Measurements from ENCODE around the gene SLC5A2. TPM values are rescaled to one million over a fixed set of nuclear protein-coding genes. Genes with fewer than 3 reads are reported as not detected.
"Not testable (repeated sequence)": the region's sequence is repeated elsewhere in the genome, so short reads cannot be mapped to it uniquely, and the experiment has no call there.

The SLC5A2 gene
- total RNA-seq, 1 experiment from 2014 or later, result not detected

DNA sequence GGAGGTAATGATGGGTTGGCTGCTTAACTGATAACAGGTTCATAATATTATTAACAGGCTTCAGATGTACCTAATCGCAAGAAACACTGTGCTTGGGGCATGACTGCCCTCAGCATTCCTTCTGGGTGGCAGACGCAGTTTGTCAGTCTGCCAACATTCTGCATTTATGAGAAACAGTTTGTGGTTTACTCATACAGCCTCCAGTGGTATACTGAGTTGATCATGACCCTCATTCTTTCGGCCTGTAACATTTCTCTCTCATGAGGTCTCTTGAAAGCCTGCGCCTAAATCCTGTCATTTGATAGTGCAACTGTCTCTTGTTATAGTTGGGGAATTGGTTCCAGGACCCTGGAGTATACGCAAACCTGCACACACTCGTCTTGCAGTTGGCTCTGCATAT, 30.2 kb downstream of the SLC5A2 start:
- in situ Hi-C loops (cut with HindIII; ENCODE audit: low pct_unique_long_range_greater_than_20kb, low sequenced_read_pairs), result no loop called here
- DNase-seq (ENCODE audit: low read depth), result peak; percentile 31

DNA sequence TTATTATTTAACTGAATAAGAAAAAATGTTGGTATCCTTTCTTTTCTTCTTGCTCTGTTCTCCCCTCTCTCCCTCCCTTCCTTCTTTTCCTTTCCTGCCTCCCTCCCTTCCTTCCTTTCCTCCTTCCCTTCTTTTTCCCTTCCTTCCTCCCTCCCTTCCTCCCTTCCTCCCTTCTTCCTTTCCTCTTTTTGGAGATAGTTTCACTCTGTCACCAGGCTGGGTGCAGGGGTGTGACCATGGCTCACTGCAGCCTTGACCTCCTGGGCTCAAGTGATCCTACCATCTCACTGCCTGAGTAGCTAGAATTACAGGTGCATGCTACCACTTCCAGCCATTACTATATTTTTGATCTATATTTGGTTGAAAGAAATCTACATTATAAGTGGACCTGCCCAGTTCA, 31.0 kb downstream of the SLC5A2 start:
- in situ Hi-C loops (cut with HindIII; ENCODE audit: low pct_unique_long_range_greater_than_20kb, low sequenced_read_pairs), result no loop called here
- no peak for DNase-seq (ENCODE audit: low read depth)

DNA sequence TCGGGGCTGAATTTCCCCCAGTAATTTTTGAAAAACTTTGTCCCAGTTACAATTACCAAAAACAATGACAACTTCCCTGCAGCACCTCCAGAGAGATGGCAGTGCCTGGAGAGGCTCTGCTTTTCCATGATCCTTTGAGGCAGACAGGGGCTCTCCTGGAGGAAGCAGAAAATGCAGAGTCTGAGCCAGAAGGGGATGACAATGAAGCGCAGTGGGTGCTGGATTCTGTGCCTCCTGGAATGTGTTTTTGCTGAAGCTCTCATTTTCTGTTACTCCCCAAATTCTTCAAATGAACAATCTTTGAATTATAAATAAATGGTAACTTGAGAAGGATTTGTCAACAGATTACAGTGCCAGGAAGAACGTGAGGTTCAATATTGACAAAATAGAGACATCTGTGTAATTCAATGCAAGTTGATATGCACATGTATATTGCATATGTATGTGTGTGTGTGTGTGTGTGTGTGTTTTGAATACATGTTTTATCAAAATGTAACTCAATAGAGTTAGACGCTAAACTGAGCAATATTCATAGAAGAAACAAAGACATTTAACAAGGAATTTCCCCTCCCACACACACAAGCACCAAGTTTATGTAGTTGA, 35.0 kb downstream of the SLC5A2 start:
- in situ Hi-C loops (cut with HindIII; ENCODE audit: low pct_unique_long_range_greater_than_20kb, low sequenced_read_pairs), result no loop called here
- DNase-seq (ENCODE audit: low read depth), result no peak

GRCh38 chr16:31519759-31520431, 37.0 kb downstream of the SLC5A2 start:
- in situ Hi-C loops (cut with HindIII; ENCODE audit: low pct_unique_long_range_greater_than_20kb, low sequenced_read_pairs), result no loop called here
- no peak for DNase-seq (ENCODE audit: low read depth)

DNA sequence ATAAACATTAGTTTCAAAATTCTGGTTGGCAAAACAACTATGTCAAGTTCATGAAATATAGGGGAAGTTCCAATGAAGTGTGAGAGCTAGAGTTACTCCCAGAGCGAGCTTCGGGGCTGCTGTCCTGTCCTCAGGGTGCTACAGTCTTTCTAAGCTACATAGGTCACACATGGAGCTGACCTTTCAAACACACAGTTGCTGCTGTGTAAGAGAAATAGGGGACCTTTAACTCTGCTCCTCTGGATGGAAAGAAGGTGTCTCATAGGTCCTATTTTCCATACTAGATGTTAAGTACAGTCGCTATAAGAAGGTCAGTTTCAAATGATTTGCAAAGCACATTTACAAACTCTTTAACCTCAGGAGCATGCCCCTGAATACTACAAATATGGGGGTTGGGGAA, 38.4 kb downstream of the SLC5A2 start:
- in situ Hi-C loops (cut with HindIII; ENCODE audit: low pct_unique_long_range_greater_than_20kb, low sequenced_read_pairs), result no loop called here
- no peak for DNase-seq (ENCODE audit: low read depth)

DNA sequence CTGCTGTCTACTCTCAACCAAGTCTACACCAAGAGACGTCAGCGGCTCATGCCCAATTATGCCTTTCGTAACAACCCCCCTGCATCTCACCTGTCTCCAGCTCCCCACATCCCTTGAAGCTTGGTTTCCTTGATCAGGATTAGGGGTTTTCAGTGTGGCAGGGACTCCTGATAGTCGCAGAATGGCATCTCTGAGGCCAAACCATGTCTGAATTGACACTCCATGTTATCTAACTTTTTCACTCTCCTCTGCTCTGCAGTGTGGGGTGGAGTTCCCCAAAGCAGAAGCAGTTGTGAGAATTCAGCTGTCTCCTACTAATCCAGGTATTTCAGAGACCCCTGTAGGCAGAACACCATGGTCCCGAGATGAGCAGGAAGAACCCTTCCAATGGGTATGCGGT, 39.1 kb downstream of the SLC5A2 start:
- DNase-seq (ENCODE audit: low read depth), result no peak
- in situ Hi-C loops (cut with HindIII; ENCODE audit: low pct_unique_long_range_greater_than_20kb, low sequenced_read_pairs), result no loop called here

GRCh38 chr16:31523768-31524167, 40.8 kb downstream of the SLC5A2 start:
- in situ Hi-C loops (cut with HindIII; ENCODE audit: low pct_unique_long_range_greater_than_20kb, low sequenced_read_pairs); DNase-seq (ENCODE audit: low read depth): not testable (repeated sequence)

DNA sequence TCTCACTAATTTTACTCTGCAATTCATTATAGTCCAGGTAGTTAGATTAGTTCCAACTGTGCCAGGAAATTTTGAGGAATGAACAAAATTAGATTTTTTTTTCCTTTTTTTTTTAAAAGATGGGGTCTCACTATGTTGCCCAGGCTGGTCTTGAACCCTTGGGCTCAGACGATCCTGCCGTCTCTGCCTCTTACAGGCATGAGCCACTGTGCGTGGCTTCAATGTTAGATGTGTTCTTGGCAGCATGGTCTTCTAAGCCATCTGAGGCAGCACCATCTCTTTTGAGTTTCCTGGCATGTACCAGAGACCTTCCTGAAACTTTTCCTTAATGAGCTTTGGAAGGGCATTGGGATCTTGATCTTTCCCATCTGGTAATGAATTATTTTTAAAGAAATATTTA, 42.2 kb downstream of the SLC5A2 start:
- in situ Hi-C loops (cut with HindIII; ENCODE audit: low pct_unique_long_range_greater_than_20kb, low sequenced_read_pairs), result no loop called here
- no peak for DNase-seq (ENCODE audit: low read depth)

GRCh38 chr16:31527734-31528274, 44.9 kb downstream of the SLC5A2 start, which contains the start of gene AHSP:
Gene AHSP, plus strand, starts transcription at chr16:31527900. Its CDS starts 240 bp downstream, at chr16:31528140.
- in situ Hi-C loops (cut with HindIII; ENCODE audit: low pct_unique_long_range_greater_than_20kb, low sequenced_read_pairs), result no loop called here
- no peak for DNase-seq (ENCODE audit: low read depth)

DNA sequence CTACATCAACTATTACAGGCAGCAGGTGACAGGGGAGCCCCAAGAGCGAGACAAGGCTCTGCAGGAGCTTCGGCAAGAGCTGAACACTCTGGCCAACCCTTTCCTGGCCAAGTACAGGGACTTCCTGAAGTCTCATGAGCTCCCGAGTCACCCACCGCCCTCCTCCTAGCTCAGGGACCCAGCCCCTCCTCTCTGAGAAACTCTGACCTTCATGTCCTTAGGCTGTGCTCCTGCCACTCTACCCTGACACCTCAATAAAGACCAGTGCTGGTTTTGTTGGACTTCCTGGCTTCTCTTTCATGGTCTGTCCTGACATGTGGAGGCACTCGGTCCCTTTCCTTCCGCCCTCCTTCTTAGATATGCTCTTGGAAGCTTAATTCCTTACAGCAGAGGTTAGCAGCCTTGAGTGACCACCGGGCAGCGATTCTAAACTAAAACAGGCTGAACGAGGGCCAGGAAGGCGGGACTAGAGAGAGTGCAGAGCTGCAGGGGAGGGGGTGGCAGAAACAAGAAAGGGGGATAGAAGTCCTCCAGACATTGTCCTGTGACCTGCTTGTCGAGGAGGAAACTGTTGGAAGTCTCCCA, 45.7 kb downstream of the SLC5A2 start:
- in situ Hi-C loops (cut with HindIII; ENCODE audit: low pct_unique_long_range_greater_than_20kb, low sequenced_read_pairs), result no loop called here
- DNase-seq (ENCODE audit: low read depth), result no peak

GRCh38 chr16:31529108-31529936, 46.4 kb downstream of the SLC5A2 start:
- in situ Hi-C loops (cut with HindIII; ENCODE audit: low pct_unique_long_range_greater_than_20kb, low sequenced_read_pairs), result no loop called here
- DNase-seq (ENCODE audit: low read depth), result no peak

- DNase-seq (ENCODE audit: low read depth), result no peak
- in situ Hi-C loops (cut with HindIII; ENCODE audit: low pct_unique_long_range_greater_than_20kb, low sequenced_read_pairs), result no loop called here
Observed at GRCh38 chr16:31529937-31530312, 47.0 kb downstream of the SLC5A2 start.

DNA sequence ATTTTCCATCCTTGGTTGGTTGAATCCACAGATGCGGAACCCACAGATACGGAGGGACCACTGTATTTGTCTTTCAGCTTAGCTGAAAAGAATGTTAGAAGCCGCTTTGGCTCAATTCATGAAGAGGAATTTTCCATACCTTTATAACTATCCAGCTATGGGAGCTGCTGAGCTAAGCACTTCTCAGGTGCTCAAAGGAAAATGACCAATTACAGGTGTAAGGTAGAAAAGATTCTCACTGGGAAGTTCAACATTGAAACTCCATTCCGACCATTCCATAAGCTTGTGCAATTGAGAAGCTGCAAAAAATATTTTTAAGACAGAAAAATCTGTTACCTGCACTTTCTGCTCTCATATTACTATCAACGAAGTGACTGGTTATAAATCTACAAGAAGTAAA, 47.5 kb downstream of the SLC5A2 start:
- in situ Hi-C loops (cut with HindIII; ENCODE audit: low pct_unique_long_range_greater_than_20kb, low sequenced_read_pairs), result no loop called here
- DNase-seq (ENCODE audit: low read depth), result no peak

DNA sequence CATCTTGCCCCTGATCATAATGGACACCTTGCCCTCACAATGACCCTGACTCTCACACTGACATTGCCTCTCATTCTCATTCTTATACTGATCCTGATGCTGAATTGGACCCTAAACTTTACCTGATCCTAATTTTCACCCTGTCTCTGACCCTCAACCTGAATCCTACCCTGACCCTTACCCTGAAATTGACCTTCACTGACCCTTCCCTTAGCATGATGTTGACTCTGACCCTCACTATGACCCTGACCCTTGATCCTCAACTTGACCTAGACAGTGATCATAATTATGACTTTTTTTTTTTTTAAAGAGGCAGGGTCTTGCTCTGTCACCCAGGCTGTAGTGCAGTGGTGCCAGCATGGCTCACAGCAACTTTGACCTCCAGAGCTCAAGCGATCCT, 48.2 kb downstream of the SLC5A2 start:
- DNase-seq (ENCODE audit: low read depth), result no peak
- in situ Hi-C loops (cut with HindIII; ENCODE audit: low pct_unique_long_range_greater_than_20kb, low sequenced_read_pairs), result no loop called here

GRCh38 chr16:31532120-31532519, 49.2 kb downstream of the SLC5A2 start:
- DNase-seq (ENCODE audit: low read depth), result no peak
- in situ Hi-C loops (cut with HindIII; ENCODE audit: low pct_unique_long_range_greater_than_20kb, low sequenced_read_pairs), result no loop called here

GRCh38 chr16:31532896-31533295, 50.0 kb downstream of the SLC5A2 start:
- DNase-seq (ENCODE audit: low read depth), result no peak
- in situ Hi-C loops (cut with HindIII; ENCODE audit: low pct_unique_long_range_greater_than_20kb, low sequenced_read_pairs), result no loop called here

DNA sequence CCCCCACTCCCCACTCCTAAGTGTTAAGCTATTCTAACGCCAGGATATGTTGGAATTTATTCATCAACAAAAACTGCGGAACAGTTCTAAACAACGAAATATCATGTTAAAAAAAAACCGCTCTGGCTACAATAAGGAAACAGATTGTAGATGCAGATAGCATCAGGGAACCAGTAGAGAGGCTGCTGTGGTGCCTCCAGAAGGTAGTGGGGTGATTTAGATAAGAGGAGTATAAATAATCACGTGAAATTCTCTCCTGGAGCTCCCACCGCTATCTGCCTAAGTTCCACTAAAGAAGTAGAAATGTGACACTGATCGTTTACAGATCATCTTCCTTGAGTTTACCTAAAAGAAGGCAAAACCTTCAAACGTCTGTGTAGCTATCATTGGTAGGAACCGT, 52.8 kb downstream of the SLC5A2 start:
- DNase-seq (ENCODE audit: low read depth), result no peak
- in situ Hi-C loops (cut with HindIII; ENCODE audit: low pct_unique_long_range_greater_than_20kb, low sequenced_read_pairs), result no loop called here

GRCh38 chr16:31536804-31537361, 54.0 kb downstream of the SLC5A2 start:
- DNase-seq (ENCODE audit: low read depth), result no peak

More at GRCh38 chr16:31536804-31537361, 54.0 kb downstream of the SLC5A2 start:
- in situ Hi-C loops (cut with HindIII; ENCODE audit: low pct_unique_long_range_greater_than_20kb, low sequenced_read_pairs), result no loop called here

Measured in Caki2 (cell line).